Trophoblast cell (in vitro differentiated cells and primary cell): ENCODE data around the gene DCXR.

Source experiments
- DNase-seq, 2 donors: peaks; one replicate each; pipeline ENCODE4 v3.0.0-alpha.2; 2016
- H2AFZ ChIP-seq: 2 replicates; pipeline ENCODE4 v1.6.1; 2013; ENCODE audit warnings: low read length, moderate library complexity, mild to moderate bottlenecking; ENCODE audit not compliant: insufficient read depth, poor library complexity
- H2AK5ac ChIP-seq: 2 replicates; pipeline ENCODE4 v1.6.1; 2013; ENCODE audit warnings: mild to moderate bottlenecking, low read length
- H2BK120ac ChIP-seq: 2 replicates; pipeline ENCODE4 v1.6.1; 2013; ENCODE audit warnings: low read length, mild to moderate bottlenecking, moderate library complexity; ENCODE audit not compliant: insufficient read depth, poor library complexity
- H2BK12ac ChIP-seq: 2 replicates; pipeline ENCODE4 v1.6.1; 2013; ENCODE audit warnings: mild to moderate bottlenecking, low read length, moderate library complexity
- H2BK5ac ChIP-seq: 2 replicates; pipeline ENCODE4 v1.6.1; 2013; ENCODE audit warnings: low read length, low read depth, moderate library complexity, mild to moderate bottlenecking; ENCODE audit not compliant: poor library complexity
- H3K14ac ChIP-seq: 2 replicates; pipeline ENCODE4 v1.6.1; 2013; ENCODE audit warnings: mild to moderate bottlenecking, low read length
- H3K18ac ChIP-seq: 2 replicates; pipeline ENCODE4 v1.6.1; 2013; ENCODE audit warnings: mild to moderate bottlenecking, low read length
- H3K23ac ChIP-seq: 2 replicates; pipeline ENCODE4 v1.6.1; 2013; ENCODE audit warnings: low read length
- H3K27ac ChIP-seq: 2 replicates; pipeline ENCODE4 v1.5.1; 2013; ENCODE audit warnings: low read depth, mild to moderate bottlenecking, inconsistent platforms, low read length, moderate library complexity
- H3K27me3 ChIP-seq: 2 replicates; pipeline ENCODE4 v1.6.1; 2013; ENCODE audit warnings: inconsistent platforms, mild to moderate bottlenecking, low read length, moderate library complexity; ENCODE audit not compliant: insufficient read depth
- H3K36me3 ChIP-seq, 2 experiments: 1 replicate in 1 of 2; 2 replicates in 1 of 2; pipeline ENCODE4 v1.6.1; 2013; ENCODE audit warnings: low read length in 2 of 2, mild to moderate bottlenecking in 2 of 2, moderate library complexity in 1 of 2; ENCODE audit not compliant: insufficient read depth in 2 of 2, control insufficient read depth in 1 of 2
- H3K4ac ChIP-seq: 2 replicates; pipeline ENCODE4 v1.6.1; 2013; ENCODE audit warnings: low read depth, mild to moderate bottlenecking, low read length, moderate library complexity
- H3K4me1 ChIP-seq, 2 experiments: 1 replicate in 1 of 2; 2 replicates in 1 of 2; pipeline ENCODE4 v1.6.1; 2013; ENCODE audit warnings: low read length in 2 of 2, mild to moderate bottlenecking in 2 of 2, moderate library complexity in 1 of 2; ENCODE audit not compliant: insufficient read depth in 2 of 2, control insufficient read depth in 1 of 2
- H3K4me2 ChIP-seq: 2 replicates; pipeline ENCODE4 v1.6.1; 2013; ENCODE audit warnings: inconsistent platforms, mild to moderate bottlenecking, low read length, moderate library complexity
- H3K4me3 ChIP-seq: 2 replicates; pipeline ENCODE4 v1.5.1; 2013; ENCODE audit warnings: mild to moderate bottlenecking, low read depth, low read length, inconsistent platforms
- H3K79me1 ChIP-seq: one replicate; pipeline ENCODE4 v1.6.1; 2013; ENCODE audit warnings: low read length
- H3K79me2 ChIP-seq: 2 replicates; pipeline ENCODE4 v1.6.1; 2013; ENCODE audit warnings: low read length, mild to moderate bottlenecking; ENCODE audit not compliant: control insufficient read depth, insufficient read depth, poor library complexity
- H3K9ac ChIP-seq: 2 replicates; pipeline ENCODE4 v1.6.1; 2013; ENCODE audit warnings: mild to moderate bottlenecking, low read length
- H3K9me3 ChIP-seq: 2 replicates; pipeline ENCODE4 v1.6.1; 2013; ENCODE audit warnings: low read depth, mild to moderate bottlenecking, control low read depth, inconsistent platforms, low read length; ENCODE audit not compliant: insufficient read depth
- H4K12ac ChIP-seq: 2 replicates; pipeline ENCODE4 v1.6.1; 2013; ENCODE audit warnings: low read depth, mild to moderate bottlenecking, low read length, moderate library complexity
- H4K8ac ChIP-seq: 2 replicates; pipeline ENCODE4 v1.6.1; 2013; ENCODE audit warnings: low read depth, mild to moderate bottlenecking, low read length, moderate library complexity
- H4K91ac ChIP-seq: one replicate; pipeline ENCODE4 v1.6.1; 2013; ENCODE audit warnings: low read depth, mild to moderate bottlenecking, low read length, moderate library complexity
- WGBS: extraction: QIAGEN DNeasy Blood & Tissue Kit; methylation state at CpG from one replicate; pipeline ENCODE4 v1.1.7; 2013; ENCODE audit warnings: missing lambda C conversion rate; ENCODE audit not compliant: insufficient read length, insufficient coverage; ENCODE audit errors: extremely low coverage; 5-methylcytosine and 5-hydroxymethylcytosine counted together

The DCXR gene

GRCh38 chr17:81993729-81994592, 43.5 kb downstream of the DCXR start:
- no peak overlapping the region for H2BK5ac ChIP-seq
- no peak overlapping the region for H3K4me3 ChIP-seq
- peaks cover 9% of the 10 kb centered on the region for H3K9me3 ChIP-seq
- no peak overlapping the region for H4K8ac ChIP-seq
- no peak overlapping the region for H3K18ac ChIP-seq
- H3K36me3 ChIP-seq = peaks cover 7 to 17% of the 10 kb centered on the region in 2 experiments
- H3K79me2 ChIP-seq = no peaks in the 10 kb centered on the region
- H3K27ac ChIP-seq = no peak overlapping the region
- no peak overlapping the region for H2BK12ac ChIP-seq
- H2AFZ ChIP-seq = no peak overlapping the region
- peak overlapping the region; percentile 9 for H2AK5ac ChIP-seq
- no peak overlapping the region for H4K12ac ChIP-seq
- peaks cover 19 to 22% of the 10 kb centered on the region in 2 experiments for H3K4me1 ChIP-seq
- H3K14ac ChIP-seq = no peak overlapping the region
- no peak overlapping the region for H3K9ac ChIP-seq
- H3K79me1 ChIP-seq = peaks cover 10% of the 10 kb centered on the region
- no peaks in the 10 kb centered on the region for H3K27me3 ChIP-seq
- peak overlapping the region; percentile 17 for H4K91ac ChIP-seq
- no peak overlapping the region for H3K4me2 ChIP-seq
- no peak overlapping the region for H3K4ac ChIP-seq
- H3K23ac ChIP-seq = no peak overlapping the region
- no CpG with 5 or more reads among the region's 37 CpGs for WGBS
- H2BK120ac ChIP-seq = no peak overlapping the region
- peak in 1 of 2 donors; percentile 15 for DNase-seq

DNA sequence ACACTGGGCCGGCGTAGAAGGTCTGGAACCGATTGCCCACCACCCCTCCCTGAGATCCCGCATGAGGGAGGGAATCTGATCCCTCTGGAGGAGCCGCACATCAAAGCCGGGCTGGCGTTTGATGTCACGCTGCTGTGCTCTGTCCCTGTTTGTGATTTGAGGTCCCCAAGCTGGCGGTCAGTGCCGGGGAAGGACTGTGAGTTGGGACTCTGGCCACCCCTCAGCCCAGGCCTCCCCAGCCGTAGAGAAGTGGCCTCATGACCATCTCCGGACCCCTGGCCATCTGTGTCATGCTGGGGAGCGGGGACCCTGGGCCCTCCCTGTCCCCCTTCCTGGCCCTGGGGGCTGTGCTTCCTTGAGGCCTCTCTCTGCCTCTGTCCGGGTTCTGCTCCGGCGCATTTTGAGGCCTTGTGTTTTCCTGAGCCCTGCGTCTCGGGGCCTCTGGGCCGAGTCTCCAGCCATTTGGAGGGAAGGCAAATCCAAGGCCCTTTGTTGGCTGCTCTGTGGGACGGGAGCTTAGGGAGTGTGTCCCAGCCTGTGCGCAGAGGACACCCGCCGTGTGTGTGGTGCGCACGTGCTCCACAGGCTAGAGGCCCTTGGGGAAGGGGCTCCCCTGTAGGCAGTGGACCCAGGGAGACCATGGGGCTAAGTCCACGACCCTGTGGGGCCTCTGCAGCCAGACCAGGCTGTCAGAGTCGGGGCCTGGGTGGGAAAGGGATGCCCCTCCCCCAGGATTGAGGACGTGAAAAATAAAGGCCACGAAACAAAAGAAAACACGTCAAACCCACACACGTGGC, 45.0 kb downstream of the DCXR start:
- Histone ChIP-seq H3K4me3 (no peak overlapping the region), H3K36me3 (peaks cover 7 to 17% of the 10 kb centered on the region in 2 experiments), H3K23ac (no peak overlapping the region), H2BK5ac (peak overlapping the region; percentile 2), H3K79me2 (no peaks in the 10 kb centered on the region), H3K27ac (peak overlapping the region; percentile 42), H4K12ac (peak overlapping the region; percentile 28), H2AFZ (no peak overlapping the region), H2BK12ac (peak overlapping the region; percentile 55), H3K4me2 (no peak overlapping the region), H3K4ac (peak overlapping the region; percentile 33), H3K9me3 (peaks cover 9% of the 10 kb centered on the region), H2AK5ac (peak overlapping the region; percentile 34), H3K18ac (peak overlapping the region; percentile 28), H2BK120ac (peak overlapping the region; percentile 70), H4K8ac (peak overlapping the region; percentile 49), H3K4me1 (peaks cover 18 to 19% of the 10 kb centered on the region in 2 experiments), H3K14ac (peak overlapping the region; percentile 50), H3K27me3 (no peaks in the 10 kb centered on the region), H3K79me1 (peaks cover 9% of the 10 kb centered on the region), H4K91ac (peak overlapping the region; percentile 78), H3K9ac (peak overlapping the region; percentile 19)
- no CpG with 5 or more reads among the region's 31 CpGs for WGBS
- DNase-seq = peak in 1 of 2 donors; percentile 48

GRCh38 chr17:81991684-81992305, 45.7 kb downstream of the DCXR start:
- peak overlapping the region; percentile 32 for H2AK5ac ChIP-seq
- H3K9ac ChIP-seq = no peak overlapping the region
- no peak overlapping the region for H3K4me3 ChIP-seq
- peak overlapping the region; percentile 65 for H4K91ac ChIP-seq
- no peak overlapping the region for H2BK12ac ChIP-seq
- H3K4ac ChIP-seq = no peak overlapping the region
- no peak overlapping the region for H2AFZ ChIP-seq
- H3K27me3 ChIP-seq = no peaks in the 10 kb centered on the region
- H3K4me1 ChIP-seq = peaks cover 18 to 19% of the 10 kb centered on the region in 2 experiments
- peaks cover 10 to 14% of the 10 kb centered on the region in 2 experiments for H3K36me3 ChIP-seq
- H3K14ac ChIP-seq = peak overlapping the region; percentile 16
- peak overlapping the region; percentile 4 for H2BK5ac ChIP-seq
- peak; percentile 92 to 98 for DNase-seq
- no peak overlapping the region for H3K4me2 ChIP-seq
- peaks cover 9% of the 10 kb centered on the region for H3K79me1 ChIP-seq
- H3K27ac ChIP-seq = peak overlapping the region; percentile 37
- H3K18ac ChIP-seq = peak overlapping the region; percentile 31
- no peaks in the 10 kb centered on the region for H3K79me2 ChIP-seq
- no CpG with 5 or more reads among the region's 31 CpGs for WGBS
- H4K12ac ChIP-seq = no peak overlapping the region
- peaks cover 9% of the 10 kb centered on the region for H3K9me3 ChIP-seq
- H3K23ac ChIP-seq = no peak overlapping the region
- peak overlapping the region; percentile 19 for H2BK120ac ChIP-seq
- no peak overlapping the region for H4K8ac ChIP-seq
